HL-60 (cell line): ENCODE data around the gene FXR2.
"Not testable (repeated sequence)": the region's sequence is repeated elsewhere in the genome, so short reads cannot be mapped to it uniquely, and the experiment has no call there.

Experiments
- DNase-seq, 2 experiments: peaks; one replicate each; pipeline ENCODE4 v3.0.0-alpha.2; 2010 to 2020; ENCODE audit warnings: low read depth in 1 of 2, low spot score in 1 of 2
- H3K27ac ChIP-seq: fragments of 250-450 bp; sonication (Bioruptor Pico); replicated peaks from 2 replicates; pipeline ENCODE4 v1.5.1; 2020; ENCODE audit warnings: mild to moderate bottlenecking, moderate library complexity
- H3K27me3 ChIP-seq: fragments of 250-450 bp; sonication (Bioruptor Pico); 2 replicates; pipeline ENCODE4 v1.5.1; 2021; ENCODE audit warnings: mild to moderate bottlenecking, moderate library complexity; ENCODE audit not compliant: insufficient read depth, poor library complexity, severe bottlenecking
- H3K4me3 ChIP-seq: replicated peaks from 2 replicates; pipeline ENCODE4 v1.5.1; 2011; ENCODE audit warnings: mild to moderate bottlenecking, control low read depth, low read length; ENCODE audit not compliant: insufficient read depth
- CTCF ChIP-seq: IDR thresholded peaks from one replicate; pipeline ENCODE4 v1.5.1; 2011; ENCODE audit warnings: low read length, control low read depth, inconsistent platforms; ENCODE audit not compliant: insufficient read depth
- GABPA ChIP-seq: IDR thresholded peaks from 2 replicates; pipeline ENCODE4 v1.6.1; 2012; ENCODE audit warnings: low read depth
- POLR2AphosphoS5 ChIP-seq: IDR thresholded peaks from 2 replicates; pipeline ENCODE4 v1.6.1; 2012; ENCODE audit warnings: low read depth
- SPI1 ChIP-seq: IDR thresholded peaks from 2 replicates; pipeline ENCODE4 v1.6.1; 2012; ENCODE audit warnings: low read depth, mild to moderate bottlenecking, borderline replicate concordance
- TF ChIP-seq, protein P1 (sequence below): IDR thresholded peaks from 2 replicates; pipeline ENCODE4 v1.6.1; 2012; ENCODE audit warnings: low read depth; ENCODE audit not compliant: insufficient replicate concordance

FXR2 gene

DNA sequence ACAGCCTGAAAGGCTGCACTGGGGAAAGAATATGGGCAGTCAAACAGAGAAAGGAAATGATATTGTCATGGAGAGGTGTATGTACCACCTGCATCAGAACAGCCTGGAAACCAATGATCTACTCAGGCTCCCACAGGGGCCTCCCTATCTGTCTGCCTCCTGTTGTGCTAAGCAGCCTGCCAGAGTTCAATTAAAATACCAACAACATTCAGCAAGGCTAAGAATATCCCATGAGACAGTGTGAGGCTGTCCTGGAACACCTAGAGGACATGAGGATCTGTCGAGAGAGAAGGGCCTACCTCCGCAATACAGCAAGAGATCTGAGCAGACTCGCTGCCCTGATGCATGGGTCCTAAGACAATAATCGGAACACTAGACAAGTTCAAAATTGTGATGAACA is 8.4 kb downstream of the FXR2 start:
- no peak overlapping the region for H3K27ac ChIP-seq
- no peak for TF ChIP-seq CTCF
- TF ChIP-seq SPI1: no peak
- TF ChIP-seq POLR2AphosphoS5: no peak
- no peak for TF ChIP-seq GABPA
- TF ChIP-seq, protein P1, sequence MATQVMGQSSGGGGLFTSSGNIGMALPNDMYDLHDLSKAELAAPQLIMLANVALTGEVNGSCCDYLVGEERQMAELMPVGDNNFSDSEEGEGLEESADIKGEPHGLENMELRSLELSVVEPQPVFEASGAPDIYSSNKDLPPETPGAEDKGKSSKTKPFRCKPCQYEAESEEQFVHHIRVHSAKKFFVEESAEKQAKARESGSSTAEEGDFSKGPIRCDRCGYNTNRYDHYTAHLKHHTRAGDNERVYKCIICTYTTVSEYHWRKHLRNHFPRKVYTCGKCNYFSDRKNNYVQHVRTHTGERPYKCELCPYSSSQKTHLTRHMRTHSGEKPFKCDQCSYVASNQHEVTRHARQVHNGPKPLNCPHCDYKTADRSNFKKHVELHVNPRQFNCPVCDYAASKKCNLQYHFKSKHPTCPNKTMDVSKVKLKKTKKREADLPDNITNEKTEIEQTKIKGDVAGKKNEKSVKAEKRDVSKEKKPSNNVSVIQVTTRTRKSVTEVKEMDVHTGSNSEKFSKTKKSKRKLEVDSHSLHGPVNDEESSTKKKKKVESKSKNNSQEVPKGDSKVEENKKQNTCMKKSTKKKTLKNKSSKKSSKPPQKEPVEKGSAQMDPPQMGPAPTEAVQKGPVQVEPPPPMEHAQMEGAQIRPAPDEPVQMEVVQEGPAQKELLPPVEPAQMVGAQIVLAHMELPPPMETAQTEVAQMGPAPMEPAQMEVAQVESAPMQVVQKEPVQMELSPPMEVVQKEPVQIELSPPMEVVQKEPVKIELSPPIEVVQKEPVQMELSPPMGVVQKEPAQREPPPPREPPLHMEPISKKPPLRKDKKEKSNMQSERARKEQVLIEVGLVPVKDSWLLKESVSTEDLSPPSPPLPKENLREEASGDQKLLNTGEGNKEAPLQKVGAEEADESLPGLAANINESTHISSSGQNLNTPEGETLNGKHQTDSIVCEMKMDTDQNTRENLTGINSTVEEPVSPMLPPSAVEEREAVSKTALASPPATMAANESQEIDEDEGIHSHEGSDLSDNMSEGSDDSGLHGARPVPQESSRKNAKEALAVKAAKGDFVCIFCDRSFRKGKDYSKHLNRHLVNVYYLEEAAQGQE: no peak
- DNase-seq: no peak
- no peak overlapping the region for H3K4me3 ChIP-seq
- no peaks in the 10 kb centered on the region for H3K27me3 ChIP-seq

DNA sequence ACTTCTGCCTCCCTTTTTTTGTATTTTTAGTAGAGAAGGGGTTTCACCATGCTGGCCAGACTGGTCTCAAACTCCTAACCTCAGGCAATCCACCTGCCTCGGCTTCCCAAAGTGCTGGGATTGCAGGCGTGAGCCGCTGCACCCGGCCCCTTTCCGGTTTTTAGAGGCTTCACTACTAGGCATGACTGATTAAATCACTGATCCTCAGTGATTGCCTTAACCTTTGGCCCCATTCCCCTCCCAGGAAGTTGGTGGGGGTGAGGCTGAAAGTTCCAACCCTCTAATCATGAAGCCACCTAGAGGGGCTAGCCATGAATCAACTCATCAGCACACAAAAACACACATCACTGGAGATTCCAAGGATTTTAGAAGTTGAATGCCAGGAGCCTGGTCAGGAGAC is 17.1 kb downstream of the FXR2 start:
- not testable (repeated sequence) for H3K27me3 ChIP-seq

DNA sequence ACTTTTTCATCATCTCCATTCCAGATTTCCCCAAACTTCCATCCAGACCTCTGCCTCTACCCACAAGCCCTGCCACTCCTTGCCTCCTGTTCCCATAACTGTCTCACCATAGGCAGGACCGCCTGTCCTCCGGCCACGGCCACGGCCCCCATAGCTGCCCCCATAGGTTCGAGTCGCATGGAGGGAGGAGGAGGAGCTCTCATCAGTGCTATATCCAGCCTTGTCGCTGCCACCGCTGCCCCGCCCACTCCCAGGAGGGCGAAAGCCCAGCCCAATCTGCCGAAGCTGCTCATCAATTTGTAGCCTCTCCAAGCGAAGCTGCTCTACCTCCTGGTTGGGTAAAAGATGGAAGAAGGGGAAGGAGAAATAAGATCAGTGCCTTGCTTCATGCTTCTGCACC is 21.4 kb downstream of the FXR2 start:
- no peak overlapping the region for H3K4me3 ChIP-seq
- DNase-seq: no peak
- H3K27me3 ChIP-seq: no peaks in the 10 kb centered on the region
- no peak for TF ChIP-seq CTCF
- TF ChIP-seq SPI1: no peak
- no peak for TF ChIP-seq POLR2AphosphoS5
- TF ChIP-seq, protein P1: no peak
- no peak for TF ChIP-seq GABPA
- H3K27ac ChIP-seq: no peak overlapping the region

More for the DNA sequence above, 17.1 kb downstream of the FXR2 start:
- H3K4me3 ChIP-seq, DNase-seq, H3K27ac ChIP-seq: not testable (repeated sequence)

DNA sequence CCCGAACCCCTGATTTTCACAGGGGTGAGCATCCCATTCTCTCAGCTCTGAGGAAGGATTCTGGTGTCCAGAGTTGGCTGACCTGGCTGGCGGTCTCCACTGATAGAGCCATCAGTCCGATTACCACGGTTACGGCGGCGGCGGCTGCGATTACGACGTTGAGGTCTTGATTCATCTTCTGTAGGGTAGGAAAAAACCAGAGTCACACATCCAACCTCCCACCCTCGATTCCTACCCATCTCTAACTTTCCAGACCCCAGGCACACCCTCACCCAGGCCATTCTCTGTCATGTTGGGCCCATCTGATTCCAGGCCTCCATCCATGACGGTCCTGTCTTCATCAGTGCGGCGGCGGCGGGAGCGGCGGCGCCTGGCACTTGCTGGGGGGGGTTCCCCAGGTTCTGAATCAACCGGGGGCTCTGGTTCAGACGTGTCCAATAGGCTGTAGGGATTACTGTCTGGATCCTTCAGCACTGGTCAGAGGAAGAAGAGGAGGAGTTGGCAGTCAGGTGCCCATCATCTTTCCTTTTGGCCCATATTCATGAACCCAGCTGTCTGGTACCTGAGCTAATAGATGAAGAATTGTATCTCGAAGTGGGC is 22.2 kb downstream of the FXR2 start:
- no peak overlapping the region for H3K4me3 ChIP-seq
- DNase-seq: no peak
- TF ChIP-seq, protein P1: no peak
- no peak for TF ChIP-seq CTCF
- no peak for TF ChIP-seq SPI1
- TF ChIP-seq POLR2AphosphoS5: no peak
- no peak for TF ChIP-seq GABPA
- H3K27ac ChIP-seq: no peak overlapping the region
- H3K27me3 ChIP-seq: no peaks in the 10 kb centered on the region
